Heart left ventricle (tissue), 16 donors: Measurements from ENCODE around the gene ABR. TPM values are rescaled to one million over a fixed set of nuclear protein-coding genes. Genes with fewer than 3 reads are reported as not detected.
A peak's percentile ranks its signal among the peaks of the same experiment; 100 is the strongest.
"Not testable (repeated sequence)": the region's sequence is repeated elsewhere in the genome, so short reads cannot be mapped to it uniquely, and the experiment has no call there.

Experiments used
- ATAC-seq, 4 donors: fragments of 200-7000 bp; cut with Tn5 transposase; one replicate each; pipeline ENCODE4 v1.9.1; 2020 to 2022; ENCODE audit warnings: moderate library complexity in 4 of 4, mild to moderate bottlenecking in 3 of 4, moderate number of reproducible peaks in 1 of 4
- DNase-seq, 5 donors: peaks; one replicate each; pipeline ENCODE4 v3.0.0-alpha.2; 2020
- H3K27ac ChIP-seq, 12 donors: fragments of 200-600 bp; sonication (generic) in 4 of 12; one replicate each; pipeline versions ENCODE4 v1.5.0 to v1.8.0; 2016 to 2022; ENCODE audit warnings: mild to moderate bottlenecking in 2 of 12
- H3K27me3 ChIP-seq, 9 donors: fragments of 200-600 bp; sonication (generic) in 2 of 9; one replicate each; pipeline versions ENCODE4 v1.5.1 to v1.8.0; 2016 to 2022; ENCODE audit warnings: mild to moderate bottlenecking in 3 of 9
- H3K36me3 ChIP-seq, 9 donors: fragments of 200-600 bp; sonication (generic) in 2 of 9; one replicate each; pipeline versions ENCODE4 v1.5.0 to v1.8.0; 2018 to 2022; ENCODE audit warnings: mild to moderate bottlenecking in 2 of 9
- H3K4me1 ChIP-seq, 12 donors: fragments of 200-600 bp; sonication (generic) in 4 of 12; one replicate each; pipeline versions ENCODE4 v1.5.0 to v1.8.0; 2016 to 2022; ENCODE audit warnings: mild to moderate bottlenecking in 3 of 12
- H3K4me3 ChIP-seq, 12 donors: fragments of 200-600 bp; sonication (generic) in 4 of 12; one replicate each; pipeline versions ENCODE4 v1.5.0 to v1.8.0; 2017 to 2022; ENCODE audit warnings: mild to moderate bottlenecking in 9 of 12, moderate library complexity in 4 of 12
- H3K9me3 ChIP-seq, 12 donors: fragments of 200-600 bp; sonication (generic) in 4 of 12; one replicate each; pipeline versions ENCODE4 v1.5.0 to v1.8.0; 2016 to 2022; ENCODE audit warnings: mild to moderate bottlenecking in 1 of 12
- POLR2A ChIP-seq, 2 donors: fragments of 450-650 bp; IDR thresholded peaks; one replicate each; pipeline ENCODE4 v1.6.1; 2017; ENCODE audit warnings: antibody characterized with exemption in 2 of 2, mild to moderate bottlenecking in 2 of 2, moderate library complexity in 2 of 2
- WGBS, 4 donors: extraction: QIAGEN DNeasy Blood & Tissue Kit in 2 of 4; methylation state at CpG; one replicate each; pipeline versions ENCODE4 v1.1.5 to v1.1.7; 2013 to 2018; 5-methylcytosine and 5-hydroxymethylcytosine counted together
- intact Hi-C, 10 donors: fragments of 100-400 bp; cut with DNase I; formaldehyde crosslinking; loops; one replicate each; pipeline versions ENCODE4 v1.11.1 to v1.14.2; 2022
- polyA plus RNA-seq, 2 donors: library from polyadenylated mRNA; stranded (reverse); fragments of 200-250 nt; gene quantifications; one replicate each; pipeline ENCODE4 v1.2.3, GENCODE V29; 2013
- total RNA-seq, 9 donors: library from RNA; depleted of rRNA in 2 of 9; stranded (reverse); fragments of >200 nt in 2 of 9; fragmentation: NEBNext Ultra II Directional in 3 of 9; extraction: Animal tissue kit (Norgen Biotek cat#: 25700) in 3 of 9; gene quantifications; one replicate each; pipeline versions ENCODE4 v1.1.0 to v1.2.4, GENCODE V29; 2016 to 2023
- TF ChIP-seq, protein P1 (sequence below), 12 donors: fragments of 200-600 bp; sonication (generic) in 4 of 12; IDR thresholded peaks; one replicate each; pipeline versions ENCODE4 v1.5.0 to v1.8.0; 2018 to 2022; ENCODE audit warnings: antibody characterized with exemption in 12 of 12, mild to moderate bottlenecking in 5 of 12
- donor health status: ischemic (EF 13 %, LVEDD 7.1; RV severe dilation, severe dysfunction).
- donor health status: healthy with polysubstance abuse.
- donor health status: DM: no; HTN: yes; CAD: no.
- donor health status: DM: no; HTN: no; CAD: no.
- donor health status: ischemic (EF 25% LVEDD 6.9; RV normal size, moderate dysfunction).
- donor health status: ischemic (EF 25% LVEDD 5.7; RV mildly dilated, moderate dysfunction).
- donor health status: healthy.
- donor health status: DM: yes; HTN: yes; CAD: no.
- donor health status: ischemic (EF 35%, LVEDD 5.7; RV mildly dilated, moderate dysfunction).
- donor health status: nonischemic (EF 11% LVEDD 7.7; RV severe dilation, severe dysfunction).
- donor health status: DM: yes; HTN: yes; CAD: no.
- donor health status: PGD.
- donor health status: ischemic (EF 29% LVEDD 5.4; RV normal size, mild dysfunction).
- donor health status: nonischemic (EF 23%, LVEDD 6.1; RV moderate dilation, normal function).

Gene ABR
- total and polyA plus RNA-seq, 11 donors = 64.5 to 171 (median 149) TPM

DNA sequence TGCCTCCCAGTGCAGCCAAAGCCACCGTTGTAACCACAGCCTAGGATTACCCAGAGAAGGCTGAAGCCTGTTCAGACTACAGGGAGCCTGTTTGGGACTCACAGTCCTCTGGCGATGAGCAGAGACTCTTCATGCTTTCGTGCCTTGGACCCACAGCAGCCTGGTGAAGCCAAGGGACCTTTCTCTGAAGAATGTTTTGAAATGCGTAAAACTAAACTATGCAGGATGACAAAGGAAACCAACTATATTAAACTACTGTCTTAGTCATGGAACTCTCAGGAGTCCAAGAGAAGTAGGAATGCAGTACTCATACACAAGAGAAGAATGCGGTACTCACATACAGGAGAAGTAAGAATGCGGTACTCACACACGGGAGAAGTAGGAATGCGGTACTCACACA, 20.9 kb downstream of the ABR start:
- Histone ChIP-seq H3K36me3 (peaks cover 0 to 17% (median 4%) of the 10 kb centered on the region in 9 donors), H3K4me3 (no peak overlapping the region), H3K27ac (no peak overlapping the region), H3K27me3 (no peaks in the 10 kb centered on the region), H3K4me1 (peaks cover 0 to 14% (median 4%) of the 10 kb centered on the region in 12 donors), H3K9me3 (no peaks in the 10 kb centered on the region)
- ATAC-seq (no peak), DNase-seq (no peak)
- intact Hi-C loops = no loop called here
- no peak for TF ChIP-seq POLR2A (IDR thresholded peaks at IDR 0.05)
- TF ChIP-seq, protein P1, sequence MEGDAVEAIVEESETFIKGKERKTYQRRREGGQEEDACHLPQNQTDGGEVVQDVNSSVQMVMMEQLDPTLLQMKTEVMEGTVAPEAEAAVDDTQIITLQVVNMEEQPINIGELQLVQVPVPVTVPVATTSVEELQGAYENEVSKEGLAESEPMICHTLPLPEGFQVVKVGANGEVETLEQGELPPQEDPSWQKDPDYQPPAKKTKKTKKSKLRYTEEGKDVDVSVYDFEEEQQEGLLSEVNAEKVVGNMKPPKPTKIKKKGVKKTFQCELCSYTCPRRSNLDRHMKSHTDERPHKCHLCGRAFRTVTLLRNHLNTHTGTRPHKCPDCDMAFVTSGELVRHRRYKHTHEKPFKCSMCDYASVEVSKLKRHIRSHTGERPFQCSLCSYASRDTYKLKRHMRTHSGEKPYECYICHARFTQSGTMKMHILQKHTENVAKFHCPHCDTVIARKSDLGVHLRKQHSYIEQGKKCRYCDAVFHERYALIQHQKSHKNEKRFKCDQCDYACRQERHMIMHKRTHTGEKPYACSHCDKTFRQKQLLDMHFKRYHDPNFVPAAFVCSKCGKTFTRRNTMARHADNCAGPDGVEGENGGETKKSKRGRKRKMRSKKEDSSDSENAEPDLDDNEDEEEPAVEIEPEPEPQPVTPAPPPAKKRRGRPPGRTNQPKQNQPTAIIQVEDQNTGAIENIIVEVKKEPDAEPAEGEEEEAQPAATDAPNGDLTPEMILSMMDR (IDR thresholded peaks at IDR 0.05) = no peak
- WGBS, 4 donors = 88 to 95% (median 90%) methylated on average over 8 of the region's 8 CpGs

DNA sequence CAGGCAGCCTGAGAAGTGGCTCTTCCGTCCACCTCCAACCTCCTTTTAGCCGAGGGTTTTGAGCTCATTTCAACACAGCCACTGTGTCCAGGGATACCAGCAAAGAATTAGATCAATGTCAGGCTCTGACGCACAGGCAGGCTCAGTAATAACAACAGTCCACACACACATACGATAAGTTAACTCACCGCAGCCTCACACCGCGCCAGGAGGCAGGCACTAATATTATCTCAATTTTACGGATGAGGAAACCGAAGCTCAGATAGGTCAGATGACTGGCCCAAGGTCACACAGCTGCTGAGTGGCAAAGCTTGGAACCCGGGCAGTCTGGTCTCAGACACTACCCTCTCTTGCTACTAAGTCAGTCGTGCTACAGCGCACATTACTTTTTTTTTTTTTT, 22.9 kb downstream of the ABR start:
- Histone ChIP-seq H3K27ac (no peak overlapping the region), H3K36me3 (peaks cover 0 to 21% (median 4%) of the 10 kb centered on the region in 9 donors), H3K27me3 (no peaks in the 10 kb centered on the region), H3K4me1 (peaks cover 0 to 16% (median 4%) of the 10 kb centered on the region in 12 donors), H3K4me3 (no peak overlapping the region), H3K9me3 (no peaks in the 10 kb centered on the region)
- TF ChIP-seq POLR2A (IDR thresholded peaks at IDR 0.05) = no peak
- TF ChIP-seq, protein P1 (IDR thresholded peaks at IDR 0.05) = no peak
- DNase-seq (no peak), ATAC-seq (no peak)
- 92 to 94% (median 94%) methylated on average over 12 of the region's 12 CpGs for WGBS, 4 donors
- intact Hi-C loops = no loop called here

DNA sequence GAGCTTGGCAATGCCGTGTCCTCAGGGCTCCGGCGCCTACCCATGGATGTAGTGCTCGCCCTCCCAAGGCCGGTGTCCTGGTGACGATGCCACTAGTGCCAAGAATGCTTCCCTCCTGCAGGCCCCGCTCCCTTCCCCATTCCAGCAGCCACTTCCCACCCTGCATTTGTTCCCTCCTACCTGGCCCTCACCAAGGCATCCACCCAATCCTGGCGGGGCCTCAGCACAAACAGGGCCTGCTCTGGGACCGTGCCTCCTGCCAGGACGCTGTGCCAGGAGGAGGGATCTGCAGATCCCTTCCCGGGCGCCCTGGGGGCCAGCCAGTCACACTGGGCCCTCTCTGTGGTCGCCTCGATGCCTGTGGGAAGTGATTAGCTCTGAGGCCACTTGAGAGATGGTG, 25.1 kb downstream of the ABR start:
- Histone ChIP-seq H3K36me3 (peaks cover 0 to 18% (median 10%) of the 10 kb centered on the region in 9 donors), H3K9me3 (no peaks in the 10 kb centered on the region), H3K27ac (peak overlapping the region in 1 of 12 donors; percentile 18), H3K4me3 (no peak overlapping the region), H3K4me1 (peaks cover 0 to 35% (median 16%) of the 10 kb centered on the region in 12 donors), H3K27me3 (no peaks in the 10 kb centered on the region)
- ATAC-seq (peak; percentile 17 to 68 (median 58)), DNase-seq (peak in 1 of 5 donors; percentile 68)
- 51 to 64% (median 60%) methylated on average over 13 to 14 of the region's 14 CpGs for WGBS, 4 donors
- TF ChIP-seq, protein P1 (IDR thresholded peaks at IDR 0.05) = no peak
- intact Hi-C loops = loop anchor here in 2 of 10 donors (5.0 kb wide), 1 partner anchor 33 kb away; no protein-coding TSS in a partner anchor

DNA sequence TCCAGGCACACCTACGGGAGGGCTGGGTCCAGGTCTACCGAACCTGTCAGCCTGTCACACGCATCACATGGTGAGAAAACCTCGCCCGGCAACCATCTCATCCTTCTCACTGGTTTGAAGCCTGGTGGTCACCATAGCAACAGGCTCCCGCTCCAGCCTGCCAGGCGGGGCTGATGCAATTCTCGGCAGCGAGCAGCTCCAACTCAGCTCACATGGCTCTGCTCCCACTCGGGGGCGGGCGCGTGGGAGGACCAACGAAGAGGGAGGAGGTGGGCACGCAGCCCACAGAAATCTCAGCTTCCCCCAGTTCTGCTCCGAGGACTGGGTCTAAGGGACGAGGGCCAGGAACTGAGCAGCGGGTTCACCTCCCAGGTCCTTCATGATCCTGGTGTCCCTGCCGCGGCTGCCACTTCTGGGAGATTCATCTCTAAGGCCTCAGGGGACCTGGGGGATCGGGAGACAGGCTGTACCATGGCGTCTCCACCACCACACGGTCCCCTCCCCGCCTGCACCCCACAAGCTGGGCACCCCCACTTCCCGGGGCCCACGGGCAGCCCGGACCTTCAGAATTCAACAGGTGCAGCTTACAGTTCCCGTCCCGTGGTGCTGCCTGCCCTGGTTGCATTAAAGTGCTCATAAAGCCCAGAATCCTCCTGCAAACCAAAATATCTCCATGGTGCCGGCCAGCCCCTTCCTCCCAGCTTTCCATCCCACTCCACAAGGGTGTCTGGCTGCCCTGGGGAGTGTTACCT, 25.8 kb downstream of the ABR start:
- Histone ChIP-seq H3K27me3 (no peaks in the 10 kb centered on the region), H3K36me3 (peaks cover 0 to 20% (median 11%) of the 10 kb centered on the region in 9 donors), H3K4me1 (peaks cover 0 to 41% (median 16%) of the 10 kb centered on the region in 12 donors), H3K4me3 (no peak overlapping the region), H3K27ac (no peak overlapping the region), H3K9me3 (no peaks in the 10 kb centered on the region)
- DNase-seq = peak in 3 of 5 donors; percentile 60 to 73 (median 71)
- WGBS, 4 donors = 52 to 68% (median 61%) methylated on average over 23 to 30 of the region's 30 CpGs
- TF ChIP-seq POLR2A (IDR thresholded peaks at IDR 0.05) = no peak
- TF ChIP-seq, protein P1 (IDR thresholded peaks at IDR 0.05) = no peak
- ATAC-seq = no peak
- intact Hi-C loops = loop anchor here in 2 of 10 donors (5.0 kb wide), 1 partner anchor 33 kb away; no protein-coding TSS in a partner anchor

DNA sequence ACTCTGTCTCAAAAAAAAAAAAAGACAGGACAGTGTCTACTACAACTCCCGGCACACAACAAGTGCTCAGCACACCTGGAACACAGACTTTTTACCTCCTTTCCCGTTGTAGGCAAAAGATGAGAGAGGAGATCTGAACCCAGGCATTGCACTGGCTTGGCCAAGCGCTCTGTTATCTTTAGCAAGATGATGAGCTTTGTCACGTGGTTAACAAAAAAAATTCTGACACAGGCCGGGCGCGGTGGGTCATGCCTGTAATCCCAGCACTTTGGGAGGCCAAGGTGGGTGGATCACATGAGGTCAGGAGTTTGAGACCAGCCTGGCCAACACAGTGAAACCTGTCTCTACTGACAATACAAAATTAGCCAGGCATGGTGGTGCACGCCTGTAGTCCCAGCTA, 27.2 kb downstream of the ABR start:
- WGBS, 4 donors = 84 to 93% (median 89%) methylated on average over 8 of the region's 8 CpGs
- H3K27ac ChIP-seq, H3K27me3 ChIP-seq, DNase-seq, H3K9me3 ChIP-seq, ATAC-seq, H3K4me3 ChIP-seq: not testable (repeated sequence)
- Histone ChIP-seq H3K36me3 (peaks cover 0 to 11% (median 5%) of the 10 kb centered on the region in 9 donors), H3K4me1 (peaks cover 0 to 46% (median 16%) of the 10 kb centered on the region in 12 donors)
- intact Hi-C loops = loop anchor here in 2 of 10 donors (5.0 kb wide), 1 partner anchor 35 kb away; no protein-coding TSS in a partner anchor
